ENCODE data around the gene GRID1.

GRCh38 chr10:85650791-85651496, 715.7 kb downstream of the GRID1 start:
- no peak for TF ChIP-seq POLR2A (IDR thresholded peaks at IDR 0.05; ENCODE audit: low read depth, low read length)
- no peak for TF ChIP-seq TAF1 (IDR thresholded peaks at IDR 0.05; ENCODE audit: low read depth, low read length)

Measured in GM12891 (cell line).